HG02885 (cell line): ENCODE data around the gene EPHA4.

Experiments
- ATAC-seq: cut with Tn5 transposase; IDR thresholded peaks from one replicate; pipeline ENCODE4 v1.9.1; 2021; ENCODE audit warnings: mild to moderate bottlenecking; ENCODE audit not compliant: unreplicated experiment, poor library complexity

The EPHA4 gene

DNA sequence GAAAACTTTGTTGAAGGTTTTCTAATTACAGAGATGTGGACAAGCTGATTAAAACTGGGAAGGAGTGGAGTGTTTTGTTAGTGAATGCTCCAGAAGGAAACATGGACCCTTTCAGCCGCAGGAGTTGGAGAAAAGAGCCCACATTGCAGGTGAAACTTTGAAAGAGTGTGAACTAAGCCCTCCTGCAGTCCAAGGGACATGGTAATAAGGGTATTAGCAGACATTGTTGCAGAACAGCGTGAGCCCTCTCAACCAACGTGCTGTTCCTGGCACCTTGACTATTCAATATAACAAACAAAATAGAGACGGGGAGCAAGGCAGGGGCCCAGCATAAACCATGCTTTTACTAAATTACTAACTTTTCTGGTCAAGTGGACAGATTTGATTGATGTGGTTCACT lies 122.7 kb downstream of the EPHA4 start:
- ATAC-seq: no peak

DNA sequence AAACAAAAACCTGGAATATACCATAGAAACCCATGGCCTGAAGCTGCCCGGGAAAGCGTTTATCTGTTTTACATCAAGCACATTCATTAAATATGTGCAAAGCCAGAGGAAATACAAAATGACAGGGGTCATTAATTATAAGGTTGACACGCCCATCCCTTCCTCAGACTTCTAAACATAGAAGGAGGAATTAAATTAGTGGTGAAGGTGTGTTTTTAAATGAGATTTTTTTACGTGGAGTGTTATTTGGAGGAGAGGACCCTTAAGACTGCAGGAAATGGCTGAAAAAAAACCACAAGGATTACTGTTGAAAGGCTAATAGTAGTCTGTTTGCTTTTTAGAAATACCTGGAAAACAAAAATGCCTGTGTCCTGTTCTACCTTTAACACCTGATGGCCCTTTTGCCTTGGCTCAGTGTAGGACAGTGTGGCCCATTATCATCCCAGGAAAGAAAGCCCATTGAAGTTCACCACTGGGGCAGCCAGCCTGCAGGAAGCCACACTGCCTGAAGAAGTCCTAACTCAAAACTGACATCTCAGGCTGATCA lies 123.2 kb downstream of the EPHA4 start:
- no peak for ATAC-seq

DNA sequence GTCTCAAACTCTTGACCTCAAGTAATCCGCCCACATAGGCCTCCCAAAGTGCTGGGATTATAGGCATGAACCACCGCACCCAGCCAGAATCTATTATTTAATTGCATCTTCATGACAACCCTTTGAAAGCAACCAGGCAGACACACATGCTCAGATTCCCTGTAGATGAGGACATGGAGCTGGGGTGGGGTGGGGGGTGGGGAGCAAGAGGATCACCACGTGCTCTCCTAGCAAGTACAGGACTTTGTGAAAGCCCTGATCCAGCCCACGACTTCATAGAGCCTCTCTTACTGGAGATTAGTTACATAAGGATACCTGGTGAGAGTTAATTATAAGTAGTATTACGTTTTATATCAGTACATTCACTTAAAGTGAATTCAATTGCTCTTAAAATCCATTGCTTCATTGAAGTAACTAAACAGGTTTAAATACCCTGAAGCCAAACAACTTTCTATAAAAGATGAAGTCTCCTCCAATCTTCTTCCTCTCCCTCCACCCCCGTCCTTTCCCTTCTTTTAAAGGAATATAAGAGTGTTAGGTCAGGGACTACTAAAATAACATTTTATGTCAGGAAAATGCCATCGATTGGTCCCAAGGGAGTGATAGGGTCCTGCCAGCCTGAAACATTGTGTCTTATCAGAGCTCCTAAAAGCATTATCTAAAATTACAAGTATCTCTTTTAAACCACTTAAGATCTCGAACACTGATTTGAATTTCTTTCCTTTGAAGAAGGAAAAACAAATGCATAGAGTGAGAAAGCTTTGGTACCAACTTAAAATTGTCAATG lies 123.9 kb downstream of the EPHA4 start:
- no peak for ATAC-seq

DNA sequence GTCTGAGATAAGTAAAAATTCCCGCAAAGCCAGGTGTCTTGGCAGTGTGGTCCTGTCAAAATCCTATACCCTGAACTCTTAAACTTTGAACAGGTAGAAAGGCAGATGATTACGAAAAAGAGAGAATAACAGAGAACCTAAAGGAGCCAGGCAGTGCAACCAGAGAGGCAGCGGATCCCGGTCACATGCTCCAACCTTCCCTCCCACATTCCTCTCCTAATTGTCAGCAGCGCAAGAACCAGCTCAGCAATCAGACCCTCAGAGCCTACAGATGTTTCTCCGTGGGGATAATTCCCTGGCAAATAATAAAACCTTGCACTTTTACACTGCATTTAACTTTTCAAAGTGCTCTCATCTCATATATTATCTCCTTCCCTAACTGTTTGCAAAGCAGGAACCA lies 124.8 kb downstream of the EPHA4 start:
- ATAC-seq: no peak

DNA sequence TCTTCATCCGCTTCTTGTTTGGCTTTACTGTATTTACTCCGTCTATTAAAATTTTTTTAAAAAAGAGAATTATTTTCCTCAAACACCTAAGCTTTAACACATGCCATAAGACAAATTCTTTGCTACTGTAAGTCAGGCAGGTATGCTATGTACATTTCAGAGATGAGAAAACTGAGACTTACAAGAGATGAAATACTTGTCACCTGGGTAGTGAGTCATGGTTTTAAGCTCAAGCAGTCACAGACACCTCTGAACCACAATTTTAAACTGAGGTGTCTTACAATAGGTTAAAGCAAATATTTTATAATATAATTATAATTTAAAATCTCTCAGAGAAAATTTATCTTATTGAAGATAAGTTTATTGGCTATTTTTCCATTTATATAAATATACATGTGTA lies 126.0 kb downstream of the EPHA4 start:
- no peak for ATAC-seq

DNA sequence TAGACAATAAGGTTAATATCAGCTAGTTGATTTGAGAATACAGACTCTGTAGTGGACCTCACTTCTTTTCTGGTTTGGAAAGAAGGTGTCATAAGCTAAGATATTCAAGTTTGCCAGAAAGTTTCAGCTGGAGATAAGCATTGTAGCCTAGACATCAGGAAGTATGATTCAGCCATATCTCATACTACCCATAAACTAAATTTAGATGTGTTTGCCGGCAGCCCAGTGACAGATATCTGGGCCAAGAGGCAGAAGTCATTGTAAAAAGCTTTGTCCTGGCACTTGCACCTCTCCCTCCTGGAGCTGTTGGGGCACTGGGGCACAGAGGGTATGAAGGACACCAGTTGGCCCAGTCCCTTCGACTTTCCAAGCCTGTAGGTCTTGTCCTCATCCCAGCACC lies 128.0 kb downstream of the EPHA4 start:
- ATAC-seq: no peak

DNA sequence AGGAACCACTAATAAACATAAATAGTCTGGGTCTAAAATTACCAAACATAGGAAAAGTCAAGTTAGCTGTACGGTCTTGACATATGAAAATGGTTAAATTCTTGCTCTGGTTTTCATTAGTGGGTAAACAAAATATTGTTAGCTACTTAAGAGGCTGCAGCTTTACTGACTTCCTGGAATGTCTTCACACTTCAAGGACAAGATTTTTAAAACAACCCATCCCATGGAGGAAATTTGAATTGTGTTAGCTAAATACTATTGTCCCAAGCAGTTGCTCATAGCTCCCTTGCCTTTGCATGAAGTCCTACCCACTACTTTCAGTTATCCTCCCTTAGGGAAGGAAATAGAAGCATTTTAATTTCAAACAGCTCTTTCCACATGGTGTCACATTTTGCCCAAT lies 128.5 kb downstream of the EPHA4 start:
- no peak for ATAC-seq

GRCh38 chr2:221442128-221442527 lies 130.0 kb downstream of the EPHA4 start:
- ATAC-seq: no peak

DNA sequence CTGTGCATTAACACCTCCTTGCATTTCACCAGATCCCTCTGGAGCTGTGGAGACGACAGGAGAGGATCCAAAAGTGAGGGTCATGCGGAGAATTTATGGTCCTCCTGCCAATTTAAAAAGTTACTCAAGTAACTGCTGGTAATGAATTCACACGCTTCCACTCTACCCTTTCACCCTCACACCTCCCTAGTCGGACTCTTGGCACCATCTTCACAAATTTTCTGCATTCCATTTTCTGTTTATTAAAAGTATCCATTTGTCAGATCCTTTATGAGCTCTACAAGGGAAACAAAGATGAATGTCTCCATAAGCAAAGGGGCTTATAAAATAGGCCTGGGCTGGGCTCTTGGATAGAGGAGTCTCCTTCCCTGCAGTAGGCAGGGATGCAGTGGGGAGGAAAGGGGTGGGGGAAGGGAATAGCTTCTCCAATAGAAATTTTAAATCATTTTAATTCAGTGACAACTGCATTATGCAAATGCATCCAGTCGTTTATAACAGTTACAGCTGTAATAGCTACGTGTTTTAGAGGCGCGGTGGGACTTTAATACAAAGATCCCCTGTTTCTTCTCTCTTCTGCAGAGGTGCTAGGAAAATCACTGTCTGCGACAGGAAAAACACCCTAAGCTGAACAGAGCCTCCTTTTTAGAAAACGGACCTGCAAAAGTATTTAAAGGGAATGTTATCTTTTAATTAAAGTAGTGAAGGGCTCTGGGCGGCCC lies 132.2 kb downstream of the EPHA4 start:
- no peak for ATAC-seq

DNA sequence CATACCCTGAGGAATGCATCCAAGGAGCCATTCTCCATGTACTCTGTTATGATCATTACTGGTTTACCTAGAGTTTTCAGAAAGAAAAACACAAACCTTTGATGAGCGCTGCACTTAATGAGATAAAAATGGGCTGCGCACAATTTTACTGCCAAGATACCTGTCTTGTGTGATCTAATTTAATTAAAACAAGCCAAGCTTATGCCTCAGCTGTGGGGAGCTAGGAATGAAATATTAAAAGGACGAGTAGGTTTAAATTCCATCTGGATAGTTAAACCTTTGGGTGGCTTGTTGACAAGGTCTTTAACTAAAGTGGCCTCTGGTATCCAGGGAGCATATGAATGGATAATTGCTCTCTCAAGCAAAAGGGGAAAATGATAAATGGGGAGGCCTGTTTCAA lies 135.0 kb downstream of the EPHA4 start:
- no peak for ATAC-seq

DNA sequence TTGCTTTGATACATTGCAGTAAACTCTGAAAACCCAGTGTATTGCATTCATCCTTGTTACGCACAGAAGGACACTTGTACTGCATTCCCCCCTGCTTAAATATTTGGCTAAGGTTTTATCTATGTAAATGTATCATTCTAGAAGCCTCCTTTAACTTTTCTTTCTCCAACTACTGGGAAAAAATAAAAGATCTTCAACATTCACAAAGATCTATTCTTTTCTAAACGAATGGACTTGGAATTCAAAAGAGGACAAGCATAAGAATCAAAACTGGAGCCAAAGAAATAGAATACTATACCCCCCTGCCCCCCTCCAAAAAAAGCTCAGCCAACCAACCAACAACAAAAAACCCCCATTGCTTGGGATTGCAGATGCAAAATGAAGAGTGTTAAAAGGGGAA lies 136.9 kb downstream of the EPHA4 start:
- no peak for ATAC-seq

GRCh38 chr2:221434142-221434541 lies 138.0 kb downstream of the EPHA4 start:
- no peak for ATAC-seq

GRCh38 chr2:221431477-221431876 lies 140.6 kb downstream of the EPHA4 start:
- no peak for ATAC-seq

GRCh38 chr2:221429741-221430491 lies 142.2 kb downstream of the EPHA4 start:
- no peak for ATAC-seq

DNA sequence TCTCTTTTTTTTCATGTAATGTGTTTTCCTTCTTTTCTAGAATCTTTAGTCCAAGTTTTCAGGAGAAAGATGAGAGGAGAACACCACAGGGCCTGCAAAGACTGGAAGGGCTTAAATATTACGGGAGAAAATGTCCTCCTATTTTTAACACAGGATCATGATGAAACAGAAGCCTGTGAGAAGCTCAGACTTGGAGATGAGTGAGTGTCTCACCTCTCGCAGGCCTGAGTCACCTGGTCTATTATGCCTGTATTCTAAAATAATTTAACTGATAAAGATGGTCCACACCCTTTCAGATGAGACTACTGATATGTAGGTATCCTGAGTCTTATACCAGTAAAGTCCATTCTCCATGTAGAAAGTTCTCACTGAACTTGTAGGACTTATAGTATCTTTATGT lies 143.2 kb downstream of the EPHA4 start:
- no peak for ATAC-seq

DNA sequence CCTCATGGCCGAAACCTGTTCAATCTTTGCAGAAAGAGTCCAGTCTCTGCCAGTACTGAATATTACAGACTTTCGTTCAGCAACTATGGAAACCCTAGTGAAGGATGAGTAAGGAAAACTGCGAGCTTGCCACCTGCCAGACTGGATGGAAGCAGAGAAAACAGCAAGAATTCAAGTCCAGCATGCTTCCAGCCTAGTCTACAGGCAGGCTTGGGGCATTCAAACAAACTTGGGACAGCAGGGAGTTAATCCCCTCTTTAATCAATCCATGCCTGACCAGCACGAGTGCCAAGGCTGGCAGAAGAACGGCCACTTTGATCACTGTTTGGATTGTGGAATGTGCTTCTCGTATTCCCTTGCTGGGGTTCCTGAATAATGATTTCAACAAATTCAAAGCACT lies 145.2 kb downstream of the EPHA4 start:
- no peak for ATAC-seq

GRCh38 chr2:221425891-221426290 lies 146.2 kb downstream of the EPHA4 start:
- no peak for ATAC-seq

DNA sequence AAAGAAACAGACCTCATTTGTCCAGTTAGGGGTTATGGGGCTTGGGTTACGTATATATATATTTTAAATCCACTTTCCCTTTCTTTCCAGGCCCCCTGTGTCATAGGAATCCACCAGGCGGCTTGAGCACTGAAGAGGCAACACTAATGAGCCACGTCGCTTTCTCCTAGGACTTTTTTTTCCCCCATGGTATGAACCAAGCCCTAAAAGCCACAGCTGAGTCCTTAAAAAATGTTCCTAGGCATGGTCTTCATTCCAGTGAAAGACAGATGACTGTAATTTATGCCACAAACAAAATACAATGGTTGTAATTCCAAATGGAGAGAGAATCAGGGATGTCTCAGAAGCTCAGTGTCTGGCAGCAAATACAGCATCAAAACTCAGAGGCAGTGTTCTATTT lies 146.8 kb downstream of the EPHA4 start:
- ATAC-seq: no peak

DNA sequence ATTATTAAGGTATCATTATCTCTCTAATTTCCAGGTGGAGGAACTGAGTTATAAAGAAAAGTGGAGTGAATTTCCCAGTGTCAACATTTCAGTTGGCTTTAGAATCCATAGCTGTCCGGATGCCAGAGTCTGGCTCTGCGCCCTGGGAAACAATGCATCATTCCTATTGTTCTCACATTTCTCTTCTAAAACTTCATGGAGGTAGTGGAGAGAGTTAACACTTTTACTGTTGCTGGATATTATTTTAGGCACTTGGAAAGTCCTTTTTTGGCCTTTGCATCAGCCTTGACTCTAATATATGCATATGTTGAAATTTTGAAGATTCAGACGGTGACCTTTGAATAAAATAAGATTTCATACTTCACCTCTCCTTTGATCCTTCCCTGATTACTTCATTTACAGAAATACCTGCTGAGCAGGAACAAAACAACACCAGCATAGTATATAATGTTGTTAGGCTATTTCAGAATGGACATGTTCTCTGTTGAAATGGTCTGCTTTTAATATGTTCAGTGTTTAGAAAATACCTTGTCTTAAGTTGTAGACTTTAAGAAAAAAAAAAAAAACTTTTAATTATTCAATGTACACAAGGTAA lies 148.8 kb downstream of the EPHA4 start:
- no peak for ATAC-seq

GRCh38 chr2:221422516-221423209 lies 149.4 kb downstream of the EPHA4 start:
- no peak for ATAC-seq
